Fibroblast of villous mesenchyme (primary cell): ENCODE results near the gene ETS2. TPM values are rescaled to one million over a fixed set of nuclear protein-coding genes. Genes with fewer than 3 reads are reported as not detected.
A peak's percentile ranks its signal among the peaks of the same experiment; 100 is the strongest.

Experiments used
- DNase-seq: peaks from one replicate; pipeline ENCODE4 v3.0.0-alpha.2; 2010; ENCODE audit warnings: low read depth
- H3K4me3 ChIP-seq: 2 replicates; pipeline ENCODE4 v1.5.1; 2011; ENCODE audit warnings: low read depth, mild to moderate bottlenecking, low read length
- CTCF ChIP-seq: IDR thresholded peaks from 2 replicates; pipeline ENCODE4 v1.5.1; 2012; ENCODE audit warnings: low read depth, mild to moderate bottlenecking, low read length; ENCODE audit not compliant: insufficient read depth
- total RNA-seq: library from RNA; depleted of rRNA; stranded (reverse); fragments of >200 nt; gene quantifications from 2 replicates; pipeline ENCODE4 v1.2.3, GENCODE V29; 2012

Gene ETS2
- total RNA-seq, 1 donor: 45.8 TPM

- no peak for DNase-seq
- H3K4me3 ChIP-seq: no peak overlapping the region
- TF ChIP-seq CTCF: no peak
Measured at GRCh38 chr21:38850277-38850951, 44.7 kb downstream of the ETS2 start.

GRCh38 chr21:38851101-38851500 is 45.4 kb downstream of the ETS2 start:
- TF ChIP-seq CTCF: no peak
- no peak for DNase-seq
- no peak overlapping the region for H3K4me3 ChIP-seq

- DNase-seq: no peak
- no peak overlapping the region for H3K4me3 ChIP-seq
- TF ChIP-seq CTCF: no peak
Measured at GRCh38 chr21:38852278-38852677, 46.5 kb downstream of the ETS2 start.

GRCh38 chr21:38852708-38853107 is 47.0 kb downstream of the ETS2 start:
- no peak for TF ChIP-seq CTCF
- no peak for DNase-seq
- H3K4me3 ChIP-seq: no peak overlapping the region

GRCh38 chr21:38853421-38853919 is 47.7 kb downstream of the ETS2 start:
- no peak overlapping the region for H3K4me3 ChIP-seq
- TF ChIP-seq CTCF: no peak
- peak; percentile 94 for DNase-seq

- TF ChIP-seq CTCF: no peak
- no peak overlapping the region for H3K4me3 ChIP-seq
- no peak for DNase-seq
Measured at GRCh38 chr21:38857152-38857825, 51.6 kb downstream of the ETS2 start.
